ENCODE measurements around the gene PRPF38B.
"Not testable (repeated sequence)": the region's sequence is repeated elsewhere in the genome, so short reads cannot be mapped to it uniquely, and the experiment has no call there.

The PRPF38B gene

GRCh38 chr1:108692724-108693655 is 880 bp downstream of the PRPF38B start:
- H3K4me1 Mint-ChIP-seq (ENCODE audit: low read depth): peaks cover 21% of the 10 kb centered on the region
- H3K27ac Mint-ChIP-seq: peak overlapping the region; percentile 100
- no peaks in the 10 kb centered on the region for H3K27me3 Mint-ChIP-seq
- H3K36me3 Mint-ChIP-seq (ENCODE audit: low read depth): peaks cover 47% of the 10 kb centered on the region
- intact Hi-C loops (cut with micrococcal nuclease): loop anchor here (2.0 to 5.0 kb wide), 3 partner anchors 46 to 136 kb away; partner anchors contain the start of gene STXBP3
- peak overlapping the region; percentile 96 for H3K4me3 Mint-ChIP-seq
- H3K9me3 Mint-ChIP-seq: no peaks in the 10 kb centered on the region

GRCh38 chr1:108695535-108695934 is 3.4 kb downstream of the PRPF38B start:
- intact Hi-C loops (cut with micrococcal nuclease): no loop called here
- Mint-ChIP-seq H3K9me3 (no peaks in the 10 kb centered on the region), H3K36me3 (ENCODE audit: low read depth) (peaks cover 73% of the 10 kb centered on the region), H3K4me3 (peak overlapping the region; percentile 72), H3K27me3 (no peaks in the 10 kb centered on the region), H3K4me1 (ENCODE audit: low read depth) (peaks cover 40% of the 10 kb centered on the region), H3K27ac (peak overlapping the region; percentile 77)

- Mint-ChIP-seq H3K4me3 (peak overlapping the region; percentile 63), H3K4me1 (ENCODE audit: low read depth) (peaks cover 28% of the 10 kb centered on the region), H3K36me3 (ENCODE audit: low read depth) (peaks cover 59% of the 10 kb centered on the region), H3K27ac (peak overlapping the region; percentile 89), H3K9me3 (no peaks in the 10 kb centered on the region), H3K27me3 (no peaks in the 10 kb centered on the region)
- intact Hi-C loops (cut with micrococcal nuclease): no loop called here
Measured at GRCh38 chr1:108699375-108700332, 7.5 kb downstream of the PRPF38B start.

- H3K4me3 Mint-ChIP-seq: no peak overlapping the region
- intact Hi-C loops (cut with micrococcal nuclease): no loop called here
- no peak overlapping the region for H3K27ac Mint-ChIP-seq
- H3K36me3 Mint-ChIP-seq (ENCODE audit: low read depth): peaks cover 50% of the 10 kb centered on the region
- H3K4me1 Mint-ChIP-seq (ENCODE audit: low read depth): peaks cover 33% of the 10 kb centered on the region
- H3K9me3 Mint-ChIP-seq: no peaks in the 10 kb centered on the region
- H3K27me3 Mint-ChIP-seq: peaks cover 4% of the 10 kb centered on the region
Measured at GRCh38 chr1:108701176-108701849, 9.2 kb downstream of the PRPF38B start.

- intact Hi-C loops (cut with micrococcal nuclease): not testable (repeated sequence)
Measured at GRCh38 chr1:108702109-108702508, 10.0 kb downstream of the PRPF38B start.

GRCh38 chr1:108703939-108704338 is 11.8 kb downstream of the PRPF38B start:
- Mint-ChIP-seq H3K36me3 (ENCODE audit: low read depth) (peaks cover 24% of the 10 kb centered on the region), H3K27ac (peak overlapping the region; percentile 48), H3K4me3 (no peak overlapping the region), H3K4me1 (ENCODE audit: low read depth) (peaks cover 30% of the 10 kb centered on the region), H3K9me3 (no peaks in the 10 kb centered on the region), H3K27me3 (peaks cover 4% of the 10 kb centered on the region)
- intact Hi-C loops (cut with micrococcal nuclease): no loop called here

More at GRCh38 chr1:108702109-108702508, 10.0 kb downstream of the PRPF38B start:
- peaks cover 33% of the 10 kb centered on the region for H3K4me1 Mint-ChIP-seq (ENCODE audit: low read depth)
- H3K9me3 Mint-ChIP-seq, H3K27ac Mint-ChIP-seq, H3K27me3 Mint-ChIP-seq, H3K4me3 Mint-ChIP-seq: not testable (repeated sequence)
- peaks cover 42% of the 10 kb centered on the region for H3K36me3 Mint-ChIP-seq (ENCODE audit: low read depth)

- Mint-ChIP-seq H3K4me1 (ENCODE audit: low read depth) (peaks cover 28% of the 10 kb centered on the region), H3K27me3 (peaks cover 4% of the 10 kb centered on the region), H3K4me3 (no peak overlapping the region), H3K36me3 (ENCODE audit: low read depth) (peaks cover 18% of the 10 kb centered on the region), H3K27ac (no peak overlapping the region), H3K9me3 (no peaks in the 10 kb centered on the region)
- intact Hi-C loops (cut with micrococcal nuclease): no loop called here
Measured at GRCh38 chr1:108704496-108704895, 12.4 kb downstream of the PRPF38B start.

GRCh38 chr1:108706643-108707042 is 14.5 kb downstream of the PRPF38B start:
- peaks cover 8% of the 10 kb centered on the region for H3K36me3 Mint-ChIP-seq (ENCODE audit: low read depth)
- intact Hi-C loops (cut with micrococcal nuclease): no loop called here
- H3K9me3 Mint-ChIP-seq: no peaks in the 10 kb centered on the region
- peaks cover 4% of the 10 kb centered on the region for H3K27me3 Mint-ChIP-seq
- no peak overlapping the region for H3K4me3 Mint-ChIP-seq
- peaks cover 18% of the 10 kb centered on the region for H3K4me1 Mint-ChIP-seq (ENCODE audit: low read depth)
- H3K27ac Mint-ChIP-seq: no peak overlapping the region

GRCh38 chr1:108708691-108709660 is 16.9 kb downstream of the PRPF38B start:
- Mint-ChIP-seq H3K27me3 (peaks cover 7% of the 10 kb centered on the region), H3K4me3 (no peak overlapping the region), H3K9me3 (no peaks in the 10 kb centered on the region), H3K4me1 (ENCODE audit: low read depth) (peaks cover 18% of the 10 kb centered on the region), H3K36me3 (ENCODE audit: low read depth) (no peaks in the 10 kb centered on the region), H3K27ac (no peak overlapping the region)
- intact Hi-C loops (cut with micrococcal nuclease): no loop called here

GRCh38 chr1:108712606-108713150 is 20.6 kb downstream of the PRPF38B start, which contains the start of gene FNDC7:
TSS of gene FNDC7 (plus strand) at chr1:108712908. CDS start at chr1:108712934, 26 bp downstream.
- Mint-ChIP-seq H3K27me3 (peaks cover 5% of the 10 kb centered on the region), H3K27ac (no peak within 1 kb of the TSS), H3K9me3 (no peaks in the 10 kb centered on the region), H3K4me1 (ENCODE audit: low read depth) (peaks cover 8% of the 10 kb centered on the region), H3K4me3 (no peak within 1 kb of the TSS), H3K36me3 (ENCODE audit: low read depth) (no peaks in the 10 kb centered on the region)
- intact Hi-C loops (cut with micrococcal nuclease): no loop called here

GRCh38 chr1:108715932-108716331 is 23.8 kb downstream of the PRPF38B start:
- H3K9me3 Mint-ChIP-seq: no peaks in the 10 kb centered on the region
- peaks cover 6% of the 10 kb centered on the region for H3K27me3 Mint-ChIP-seq
- no peaks in the 10 kb centered on the region for H3K36me3 Mint-ChIP-seq (ENCODE audit: low read depth)
- H3K27ac Mint-ChIP-seq: no peak overlapping the region
- no peak overlapping the region for H3K4me3 Mint-ChIP-seq
- intact Hi-C loops (cut with micrococcal nuclease): no loop called here
- H3K4me1 Mint-ChIP-seq (ENCODE audit: low read depth): no peaks in the 10 kb centered on the region

- H3K9me3 Mint-ChIP-seq: no peaks in the 10 kb centered on the region
- H3K36me3 Mint-ChIP-seq (ENCODE audit: low read depth): no peaks in the 10 kb centered on the region
- intact Hi-C loops (cut with micrococcal nuclease): no loop called here
- no peak overlapping the region for H3K4me3 Mint-ChIP-seq
- H3K27ac Mint-ChIP-seq: no peak overlapping the region
- peaks cover 6% of the 10 kb centered on the region for H3K27me3 Mint-ChIP-seq
- no peaks in the 10 kb centered on the region for H3K4me1 Mint-ChIP-seq (ENCODE audit: low read depth)
Measured at GRCh38 chr1:108716437-108717230, 24.5 kb downstream of the PRPF38B start.
